ENCODE measurements around the gene TXNDC11. TPM values are rescaled to one million over a fixed set of nuclear protein-coding genes. Genes with fewer than 3 reads are reported as not detected.

The TXNDC11 gene
- total RNA-seq, 1 experiment from 2014 or later: 51.3 TPM

DNA sequence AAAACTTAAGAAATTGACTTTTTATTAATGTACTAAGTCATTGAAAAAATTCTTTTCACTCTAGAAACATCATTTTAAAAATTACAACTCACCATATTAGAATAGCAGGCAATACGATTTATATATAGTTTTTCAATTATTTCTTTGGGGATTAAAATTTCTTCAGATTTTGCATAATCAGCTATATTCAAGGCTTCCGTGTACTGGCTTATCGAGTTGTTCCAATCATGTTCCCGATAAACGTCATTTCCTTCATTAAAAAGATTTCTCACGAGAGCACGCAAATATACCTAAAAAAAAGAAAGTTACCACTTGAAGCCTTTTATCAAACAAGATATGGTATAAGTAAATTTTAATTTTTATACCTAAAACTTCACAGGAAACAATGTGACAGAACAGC lies 36.4 kb upstream of the TXNDC11 start:
- CTCF ChIA-PET: no interaction called here
- Mint-ChIP-seq H3K27ac (ENCODE audit: unreplicated experiment) (no peak overlapping the region), H3K4me1 (ENCODE audit: low read depth, unreplicated experiment) (peaks cover 26% of the 10 kb centered on the region), H3K4me3 (ENCODE audit: low read depth, unreplicated experiment) (no peak overlapping the region), H3K9me3 (ENCODE audit: low read depth, unreplicated experiment) (no peaks in the 10 kb centered on the region), H3K36me3 (ENCODE audit: insufficient read depth, unreplicated experiment) (peaks cover 94% of the 10 kb centered on the region), H3K27me3 (ENCODE audit: unreplicated experiment) (no peaks in the 10 kb centered on the region)
- intact Hi-C loops (cut with micrococcal nuclease; ENCODE audit: unreplicated experiment): no loop called here
- DNase-seq: no peak
- BruUV-seq (replicated peaks): no TSS peak
- TF ChIP-seq, protein P1, sequence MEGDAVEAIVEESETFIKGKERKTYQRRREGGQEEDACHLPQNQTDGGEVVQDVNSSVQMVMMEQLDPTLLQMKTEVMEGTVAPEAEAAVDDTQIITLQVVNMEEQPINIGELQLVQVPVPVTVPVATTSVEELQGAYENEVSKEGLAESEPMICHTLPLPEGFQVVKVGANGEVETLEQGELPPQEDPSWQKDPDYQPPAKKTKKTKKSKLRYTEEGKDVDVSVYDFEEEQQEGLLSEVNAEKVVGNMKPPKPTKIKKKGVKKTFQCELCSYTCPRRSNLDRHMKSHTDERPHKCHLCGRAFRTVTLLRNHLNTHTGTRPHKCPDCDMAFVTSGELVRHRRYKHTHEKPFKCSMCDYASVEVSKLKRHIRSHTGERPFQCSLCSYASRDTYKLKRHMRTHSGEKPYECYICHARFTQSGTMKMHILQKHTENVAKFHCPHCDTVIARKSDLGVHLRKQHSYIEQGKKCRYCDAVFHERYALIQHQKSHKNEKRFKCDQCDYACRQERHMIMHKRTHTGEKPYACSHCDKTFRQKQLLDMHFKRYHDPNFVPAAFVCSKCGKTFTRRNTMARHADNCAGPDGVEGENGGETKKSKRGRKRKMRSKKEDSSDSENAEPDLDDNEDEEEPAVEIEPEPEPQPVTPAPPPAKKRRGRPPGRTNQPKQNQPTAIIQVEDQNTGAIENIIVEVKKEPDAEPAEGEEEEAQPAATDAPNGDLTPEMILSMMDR (IDR thresholded peaks at IDR 0.05; ENCODE audit: unreplicated experiment): no peak

DNA sequence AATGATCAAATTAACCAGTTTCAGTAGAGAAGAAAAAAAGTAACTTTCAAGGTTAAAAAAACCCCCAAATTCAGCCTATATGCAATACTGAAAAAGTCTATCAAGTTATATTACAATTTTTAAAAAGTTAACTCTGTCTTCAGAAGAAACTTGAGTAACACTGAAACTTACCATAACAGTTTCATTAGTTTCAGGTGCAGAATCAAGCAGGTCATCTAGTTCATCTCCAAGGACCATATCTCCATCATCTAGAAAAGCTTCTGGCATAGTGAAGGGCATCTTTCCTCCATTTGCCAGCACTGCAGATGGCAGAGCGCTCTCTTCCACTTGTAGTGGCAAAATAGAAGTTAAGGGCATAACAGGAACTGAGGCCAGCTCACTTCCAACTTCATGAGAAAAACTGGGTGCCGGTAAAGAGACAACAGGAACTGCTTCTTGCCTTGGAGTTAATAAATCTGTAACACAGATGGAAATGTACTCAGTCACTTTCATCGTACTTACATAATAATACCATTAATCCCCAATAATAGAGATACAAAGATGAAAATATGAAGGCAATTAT lies 31.5 kb upstream of the TXNDC11 start:
- CTCF ChIA-PET: no interaction called here

DNA sequence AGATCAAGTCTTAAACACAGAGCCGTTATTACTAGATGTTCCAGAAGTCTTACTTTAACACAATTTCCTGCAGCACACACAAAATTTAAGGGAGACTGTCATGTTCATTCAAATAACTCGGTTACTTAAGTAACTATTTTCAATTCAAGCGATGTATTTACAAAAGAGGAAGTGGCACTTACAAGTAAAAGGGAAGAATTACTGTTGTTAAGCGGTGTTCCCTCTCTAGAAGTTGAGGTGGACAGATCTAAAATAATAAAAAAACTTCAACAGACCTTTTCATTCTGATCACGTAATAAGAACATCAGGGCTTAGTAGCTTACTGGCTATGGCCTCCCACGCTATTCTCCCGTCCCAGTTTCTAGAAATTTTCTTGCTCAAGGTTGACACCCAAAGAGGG lies 26.2 kb upstream of the TXNDC11 start:
- Mint-ChIP-seq H3K27me3 (ENCODE audit: unreplicated experiment) (no peaks in the 10 kb centered on the region), H3K9me3 (ENCODE audit: low read depth, unreplicated experiment) (no peaks in the 10 kb centered on the region), H3K36me3 (ENCODE audit: insufficient read depth, unreplicated experiment) (peaks cover 81% of the 10 kb centered on the region), H3K27ac (ENCODE audit: unreplicated experiment) (no peak overlapping the region), H3K4me3 (ENCODE audit: low read depth, unreplicated experiment) (no peak overlapping the region), H3K4me1 (ENCODE audit: low read depth, unreplicated experiment) (no peaks in the 10 kb centered on the region)
- TF ChIP-seq, protein P1 (IDR thresholded peaks at IDR 0.05; ENCODE audit: unreplicated experiment): no peak
- CTCF ChIA-PET: no interaction called here
- intact Hi-C loops (cut with micrococcal nuclease; ENCODE audit: unreplicated experiment): no loop called here
- BruUV-seq (replicated peaks): no TSS peak
- DNase-seq: no peak

More for the DNA sequence above, 31.5 kb upstream of the TXNDC11 start:
- TF ChIP-seq, protein P1 (IDR thresholded peaks at IDR 0.05; ENCODE audit: unreplicated experiment): no peak
- intact Hi-C loops (cut with micrococcal nuclease; ENCODE audit: unreplicated experiment): no loop called here
- BruUV-seq (replicated peaks): no TSS peak
- H3K4me1 Mint-ChIP-seq (ENCODE audit: low read depth, unreplicated experiment): no peaks in the 10 kb centered on the region
- no peaks in the 10 kb centered on the region for H3K9me3 Mint-ChIP-seq (ENCODE audit: low read depth, unreplicated experiment)
- peaks cover 98% of the 10 kb centered on the region for H3K36me3 Mint-ChIP-seq (ENCODE audit: insufficient read depth, unreplicated experiment)
- DNase-seq: no peak
- H3K27me3 Mint-ChIP-seq (ENCODE audit: unreplicated experiment): no peaks in the 10 kb centered on the region
- no peak overlapping the region for H3K27ac Mint-ChIP-seq (ENCODE audit: unreplicated experiment)
- no peak overlapping the region for H3K4me3 Mint-ChIP-seq (ENCODE audit: low read depth, unreplicated experiment)

DNA sequence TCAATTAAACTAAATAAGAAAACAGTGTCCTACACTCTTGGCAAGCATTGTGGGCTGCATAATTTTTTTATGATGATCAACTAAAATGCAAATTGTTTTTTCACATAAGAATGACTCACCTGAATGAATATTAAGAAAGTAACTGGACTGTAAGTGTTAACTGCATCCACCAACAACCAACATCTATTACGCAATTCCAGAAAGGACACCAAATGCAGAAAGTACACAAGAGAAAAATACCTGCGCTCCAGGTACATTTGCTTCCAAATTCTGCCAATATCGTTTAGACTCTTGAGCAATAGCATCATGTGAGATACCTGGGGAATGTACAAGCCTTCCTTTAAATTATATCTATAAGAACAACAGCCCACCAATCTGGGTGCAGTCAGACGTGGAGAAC lies 19.8 kb upstream of the TXNDC11 start:
- BruUV-seq (replicated peaks): no TSS peak
- H3K36me3 Mint-ChIP-seq (ENCODE audit: insufficient read depth, unreplicated experiment): peaks cover 86% of the 10 kb centered on the region
- CTCF ChIA-PET: interaction anchor here (0.5 to 0.6 kb wide), 2 partner anchors 40 to 108 kb away, joined by 3 read pairs; no protein-coding TSS in a partner anchor

More for the DNA sequence above, 19.8 kb upstream of the TXNDC11 start:
- DNase-seq: no peak
- H3K9me3 Mint-ChIP-seq (ENCODE audit: low read depth, unreplicated experiment): no peaks in the 10 kb centered on the region
- H3K4me3 Mint-ChIP-seq (ENCODE audit: low read depth, unreplicated experiment): no peak overlapping the region
- peaks cover 32% of the 10 kb centered on the region for H3K4me1 Mint-ChIP-seq (ENCODE audit: low read depth, unreplicated experiment)
- no peaks in the 10 kb centered on the region for H3K27me3 Mint-ChIP-seq (ENCODE audit: unreplicated experiment)
- TF ChIP-seq, protein P1 (IDR thresholded peaks at IDR 0.05; ENCODE audit: unreplicated experiment): no peak
- H3K27ac Mint-ChIP-seq (ENCODE audit: unreplicated experiment): no peak overlapping the region
- intact Hi-C loops (cut with micrococcal nuclease; ENCODE audit: unreplicated experiment): no loop called here
